ENCODE data around the gene GEMIN2. TPM values are rescaled to one million over a fixed set of nuclear protein-coding genes. Genes with fewer than 3 reads are reported as not detected.
"Not testable (repeated sequence)": the region's sequence is repeated elsewhere in the genome, so short reads cannot be mapped to it uniquely, and the experiment has no call there.

The GEMIN2 gene
- polyA plus RNA-seq, 5 donors, result 20.6 to 31.8 (median 29.2) TPM

DNA sequence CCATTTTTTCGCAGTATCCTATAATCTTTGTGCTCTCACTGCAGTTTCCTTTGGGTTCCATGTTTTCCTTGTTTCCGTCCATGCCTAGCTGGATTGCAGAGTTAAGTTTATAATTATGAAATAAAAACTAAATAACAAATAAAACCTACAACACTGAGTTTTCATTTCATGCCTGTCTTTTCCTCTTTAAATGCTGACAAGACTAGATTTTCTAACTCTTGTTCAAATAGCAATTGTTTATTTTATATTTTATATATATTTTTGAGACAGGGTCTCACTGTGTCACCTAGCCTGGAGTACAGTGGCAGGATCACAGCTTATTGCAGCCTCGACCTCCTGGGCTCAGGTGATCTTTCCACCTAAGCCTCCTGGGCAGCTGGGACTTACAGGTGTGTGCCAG lies 5.3 kb upstream of the GEMIN2 start:
- DNase-seq, result no peak

DNA sequence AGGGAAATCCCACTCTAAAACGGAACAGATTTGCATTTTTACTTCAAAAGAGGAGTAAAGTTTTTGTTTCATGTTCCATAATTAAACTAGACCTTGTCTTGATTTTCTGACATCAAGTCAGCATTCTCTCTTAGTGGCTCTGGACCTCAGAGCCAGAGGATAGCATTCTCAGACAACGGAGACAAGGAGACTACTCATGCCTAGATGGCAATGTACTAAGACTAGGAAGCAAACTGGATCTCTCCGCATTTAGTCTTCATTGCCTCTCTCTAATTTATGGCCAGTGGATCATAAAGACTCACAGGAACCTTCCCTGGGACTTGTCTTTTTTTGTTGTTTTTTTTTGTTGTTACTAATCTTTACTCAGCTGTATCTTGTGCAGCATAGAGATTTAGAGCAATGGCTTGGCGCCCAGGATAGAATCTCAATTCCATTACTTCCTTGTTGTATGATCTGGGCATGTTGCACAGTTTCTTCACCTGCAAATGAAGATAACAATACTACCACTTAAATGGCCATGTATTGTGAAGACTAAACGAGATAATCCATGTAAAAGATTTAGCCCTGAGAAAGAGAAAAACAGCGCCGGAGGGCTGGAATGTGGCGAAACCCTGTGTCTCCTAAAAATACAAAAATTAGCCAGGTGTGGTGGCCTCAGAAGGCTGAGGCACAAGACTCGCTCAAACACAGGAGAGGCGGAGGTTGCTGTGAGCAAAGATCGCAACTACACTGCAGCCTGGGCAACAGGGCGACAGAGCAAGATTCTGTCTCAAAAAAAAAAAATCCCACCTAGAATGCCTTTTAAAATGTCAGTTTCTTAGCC lies 4.0 kb upstream of the GEMIN2 start:
- no peak for DNase-seq

DNA sequence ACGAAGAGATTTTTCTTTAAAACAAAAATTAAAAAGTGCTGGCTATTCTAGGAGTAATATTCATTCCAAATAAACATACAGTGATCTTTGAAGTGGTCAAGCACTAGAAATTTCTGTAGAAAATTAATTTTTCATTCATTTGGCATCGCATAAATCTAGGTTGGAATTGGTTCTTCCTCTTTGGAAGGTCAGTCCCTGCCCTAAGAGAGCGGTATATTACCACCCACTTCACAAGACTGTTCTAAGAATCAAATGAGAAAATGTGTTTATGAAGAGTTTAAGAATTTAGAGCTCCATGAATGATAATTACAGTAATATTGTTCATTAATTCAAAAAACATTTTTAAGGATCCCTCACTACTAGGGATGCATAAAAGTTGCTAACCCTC lies 444 bp upstream of the GEMIN2 start:
- DNase-seq, result no peak

DNA sequence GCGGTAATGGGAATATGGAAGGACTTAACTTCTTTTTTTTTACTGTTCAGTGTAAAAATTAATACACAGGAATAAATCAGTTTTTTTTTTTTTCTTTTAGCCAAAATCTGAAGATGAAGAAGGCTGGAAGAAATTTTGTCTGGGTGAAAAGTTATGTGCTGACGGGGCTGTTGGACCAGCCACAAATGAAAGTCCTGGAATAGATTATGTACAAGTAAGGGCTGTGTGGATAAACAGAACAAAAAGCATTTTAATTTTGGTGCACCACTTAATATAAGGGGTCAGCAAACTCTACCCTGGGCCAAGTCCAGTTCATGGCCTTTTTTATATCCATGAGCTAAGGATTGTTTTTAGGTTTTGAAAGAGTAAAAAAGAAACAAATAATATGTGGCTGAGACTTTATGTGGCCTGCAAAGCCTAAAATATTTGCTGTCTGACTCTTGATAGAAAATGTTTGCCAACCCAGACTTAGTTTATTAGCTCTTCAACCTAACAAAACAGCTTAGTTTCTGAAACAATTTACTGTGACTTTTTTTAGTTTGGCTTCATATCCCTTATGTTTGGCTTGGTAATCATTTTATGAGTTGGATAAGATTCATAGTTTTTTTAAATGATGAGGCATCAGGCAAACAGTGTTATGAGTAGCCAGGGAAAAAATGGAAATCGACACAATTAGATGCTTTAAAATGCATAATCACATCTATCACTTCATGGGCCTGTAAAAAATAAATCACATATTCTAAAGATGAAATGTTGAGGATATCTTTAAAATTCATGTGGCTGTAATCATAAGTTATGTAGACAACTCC lies 8.4 kb downstream of the GEMIN2 start:
- no peak for DNase-seq

DNA sequence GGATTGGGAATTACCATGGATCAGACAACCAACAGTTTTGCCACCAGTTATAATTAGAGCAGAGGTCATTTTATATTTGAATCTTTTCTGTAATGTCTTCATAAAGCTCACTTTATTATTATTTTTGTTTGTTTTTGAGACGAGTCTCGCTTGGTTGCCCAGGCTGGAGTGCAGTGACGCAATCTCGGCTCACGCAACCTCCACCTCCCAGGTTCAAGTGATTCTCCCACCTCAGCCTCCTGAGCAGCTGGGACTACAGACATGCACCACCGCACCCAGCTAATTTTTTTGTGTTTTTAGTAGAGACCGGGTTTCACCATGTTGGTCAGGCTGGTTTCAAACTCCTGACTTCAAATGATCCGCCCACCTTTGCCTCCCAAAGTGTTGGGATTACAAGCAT lies 23.7 kb downstream of the GEMIN2 start:
- DNase-seq, result not testable (repeated sequence)

DNA sequence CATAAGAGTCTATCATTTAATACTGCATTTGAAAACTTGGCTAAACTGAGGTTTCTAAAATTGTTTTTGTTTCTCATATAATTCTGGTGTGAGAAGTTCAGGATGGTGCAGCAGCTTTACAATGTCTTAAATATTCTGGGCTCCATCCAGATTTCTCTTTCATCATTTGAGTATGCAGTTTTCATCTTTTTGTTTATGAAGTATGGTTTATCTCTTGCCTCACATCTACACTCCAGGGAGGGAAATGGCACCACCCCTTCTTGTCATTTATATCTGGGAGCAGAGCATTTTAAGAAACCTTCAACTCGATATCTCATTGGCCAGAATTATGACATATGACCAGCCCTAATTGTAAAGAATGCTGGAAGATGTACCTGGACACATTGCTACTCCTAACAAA lies 24.3 kb downstream of the GEMIN2 start:
- DNase-seq, result peak; percentile 40 to 49

DNA sequence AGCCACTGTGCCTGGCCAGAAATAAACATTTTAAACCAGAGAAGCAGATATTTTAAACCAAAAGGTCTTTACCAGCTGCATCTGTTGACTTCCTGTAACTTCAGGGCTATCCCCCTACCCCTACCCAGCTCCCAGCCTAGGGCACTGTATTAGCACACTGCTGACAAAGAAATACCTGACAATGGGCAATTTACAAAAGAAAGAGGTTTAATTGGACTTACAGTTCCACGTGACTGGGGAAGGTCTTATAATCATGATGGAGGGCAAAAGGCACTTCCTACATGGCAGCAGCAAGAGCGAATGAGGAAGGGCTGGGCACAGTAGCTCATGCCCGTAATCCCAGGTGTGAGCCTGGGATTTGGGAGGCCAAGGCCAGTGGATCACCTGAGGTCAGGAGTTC lies 26.0 kb downstream of the GEMIN2 start:
- DNase-seq, result no peak

DNA sequence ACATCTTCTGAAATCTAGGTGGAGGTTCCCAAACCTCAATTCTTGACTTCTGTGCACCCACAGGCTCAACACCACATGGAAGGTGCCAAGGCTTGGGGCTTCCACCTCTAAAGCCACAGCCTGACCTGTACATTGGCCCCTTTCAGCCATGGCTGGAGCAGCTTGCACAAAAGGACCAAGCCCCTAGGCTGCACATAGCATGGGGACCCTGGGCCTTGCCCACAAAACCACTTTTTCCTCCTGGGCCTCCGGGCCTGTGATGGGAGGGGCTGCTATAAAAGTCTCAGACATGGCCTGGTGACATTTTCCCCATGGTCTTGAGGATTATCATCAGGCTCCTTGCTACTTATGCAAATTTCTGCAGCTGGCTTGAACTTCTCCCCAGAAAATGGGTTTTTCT lies 27.5 kb downstream of the GEMIN2 start:
- not testable (repeated sequence) for DNase-seq

DNA sequence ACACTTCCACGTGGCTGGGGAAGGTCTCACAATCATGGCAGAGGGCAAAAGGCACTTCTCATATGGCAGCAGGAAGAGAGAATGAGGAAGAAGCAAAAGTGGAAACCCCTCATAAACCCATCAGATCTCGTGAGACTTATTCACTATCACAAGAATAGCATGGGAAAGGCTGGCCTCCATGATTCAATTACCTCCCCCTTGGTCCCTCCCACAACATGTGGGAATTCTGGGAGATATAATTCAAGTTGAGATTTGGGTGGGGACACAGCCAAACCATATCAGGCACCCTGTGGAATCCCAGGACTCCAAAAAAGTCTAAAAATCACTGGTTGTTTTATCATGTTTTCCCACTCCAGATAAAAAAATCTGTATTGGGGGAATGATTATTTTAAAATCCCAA lies 29.1 kb downstream of the GEMIN2 start:
- DNase-seq, result not testable (repeated sequence)

DNA sequence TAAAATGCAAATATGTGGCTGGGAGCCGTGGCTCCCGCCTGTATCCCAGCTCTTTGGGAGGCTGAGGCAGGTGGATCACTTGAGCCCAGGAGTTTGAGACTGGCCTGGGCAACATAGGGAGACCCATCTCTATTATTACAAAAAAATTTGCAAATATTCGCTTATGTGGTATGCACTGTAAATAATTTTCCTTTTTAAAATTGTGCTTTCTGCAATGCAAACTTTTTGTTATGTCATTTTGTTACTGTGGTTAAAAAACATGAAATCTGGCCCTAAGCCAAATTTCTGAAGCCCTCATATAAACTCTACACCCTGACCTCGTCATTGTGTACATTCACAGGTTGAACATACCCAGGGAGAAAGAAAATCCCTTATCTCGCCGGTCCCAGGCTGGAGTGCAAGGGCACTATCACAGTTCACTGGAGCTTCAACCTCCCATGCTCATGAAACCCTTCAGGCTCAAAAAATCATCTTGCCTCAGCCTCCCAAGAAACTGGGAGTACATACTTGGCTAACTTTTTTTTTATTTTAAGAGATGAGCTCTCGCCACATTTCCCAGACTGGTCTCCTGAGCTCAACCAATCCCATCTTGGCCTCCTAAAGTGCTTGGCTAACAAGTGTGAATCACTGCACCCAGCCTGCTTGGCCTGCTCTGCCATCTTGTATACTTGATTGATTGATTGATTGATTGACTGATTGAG lies 31.3 kb downstream of the GEMIN2 start:
- DNase-seq, result no peak

DNA sequence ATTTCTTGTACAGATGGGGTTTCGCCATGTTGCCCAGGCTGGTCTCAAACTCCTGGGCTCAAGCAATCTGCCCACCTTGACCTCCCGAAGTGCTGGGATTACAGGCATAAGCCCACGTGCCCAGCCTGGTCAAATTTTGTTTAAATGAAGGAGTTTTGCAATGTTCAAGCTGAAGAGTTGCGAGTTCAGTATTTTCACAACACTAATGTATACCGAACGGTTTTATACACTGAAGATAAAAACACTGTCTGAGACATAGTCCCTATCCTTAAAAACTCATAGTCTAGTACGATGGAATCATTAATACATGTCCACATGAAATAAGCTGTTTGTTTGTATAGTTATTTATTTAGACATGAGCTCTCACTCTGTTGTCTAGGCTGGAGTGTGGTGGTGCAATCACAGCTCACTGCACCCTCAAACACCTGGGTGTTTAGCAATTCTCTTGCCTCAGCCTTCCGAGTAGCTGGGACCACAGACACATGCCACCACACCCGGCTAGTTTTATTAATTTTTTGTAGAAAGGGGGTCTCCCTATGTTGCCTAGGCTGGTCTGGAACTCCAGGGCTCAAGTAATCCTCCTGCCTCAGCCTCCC lies 40.6 kb downstream of the GEMIN2 start:
- no peak for DNase-seq

DNA sequence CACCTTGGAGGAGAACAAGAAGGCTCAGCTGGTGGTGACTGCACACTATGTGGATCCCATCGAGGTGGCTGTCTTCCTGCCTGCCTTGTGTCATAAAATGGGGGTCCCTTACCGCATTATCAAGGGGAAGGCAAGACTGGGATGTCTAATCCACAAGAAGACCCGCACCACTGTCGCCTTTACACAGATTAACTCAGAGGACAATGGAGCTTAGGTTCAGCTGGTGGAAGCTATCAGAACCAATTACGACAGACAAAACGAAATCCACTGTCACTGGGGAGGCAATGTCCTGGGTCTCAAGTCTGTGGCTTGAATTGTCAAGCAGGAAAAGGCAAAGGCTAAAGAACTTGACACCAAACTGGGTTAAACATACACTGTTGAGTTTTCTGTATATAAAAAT lies 43.4 kb downstream of the GEMIN2 start:
- DNase-seq, result no peak

DNA sequence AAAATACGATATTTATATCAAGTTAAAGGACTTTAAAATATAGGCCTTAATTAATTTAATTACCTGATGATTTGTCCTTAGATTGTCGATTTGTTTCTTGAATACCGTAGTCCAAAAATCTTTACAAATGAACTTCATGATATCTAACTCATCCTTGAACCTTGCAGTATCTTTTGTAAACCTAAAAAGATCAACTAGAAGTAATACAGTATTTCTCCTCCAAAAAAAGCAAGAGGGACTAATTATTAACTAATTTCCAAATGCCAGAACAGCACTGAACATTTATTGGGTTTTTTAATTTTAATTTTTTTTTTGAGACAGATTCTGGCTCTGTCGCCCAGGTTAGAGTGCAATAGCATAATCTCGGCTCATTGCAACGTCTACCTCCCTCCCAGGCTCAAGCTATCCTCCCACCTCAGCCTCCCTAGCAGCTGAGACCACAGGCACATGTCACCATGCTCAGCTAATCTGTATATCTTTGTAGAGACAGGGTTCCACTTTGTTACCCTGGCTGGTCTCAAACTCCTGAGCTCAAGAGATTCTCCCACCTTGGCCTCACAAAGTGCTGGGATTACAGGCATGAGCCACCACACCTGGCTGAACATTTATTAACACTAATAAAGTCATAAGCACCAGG lies 44.2 kb downstream of the GEMIN2 start:
- DNase-seq, result no peak

DNA sequence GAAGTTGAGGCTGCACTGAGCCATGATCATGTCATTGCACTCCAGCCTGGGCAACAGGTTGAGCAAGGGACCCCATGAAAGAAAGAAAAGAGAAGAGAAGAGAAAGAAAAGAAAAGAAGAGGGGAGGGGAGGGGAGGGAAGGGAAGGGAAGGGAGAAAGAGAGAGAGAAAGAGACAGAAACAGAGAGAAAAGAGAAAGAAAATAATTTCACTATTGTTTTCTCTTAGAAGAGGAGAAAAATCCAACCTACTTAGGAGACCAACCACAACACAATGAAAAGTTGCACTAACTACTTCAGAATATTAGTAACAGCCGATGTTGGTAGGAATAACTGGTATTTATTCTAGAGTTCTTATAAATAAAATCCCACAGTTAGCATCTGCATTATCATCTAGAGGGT lies 46.4 kb downstream of the GEMIN2 start:
- DNase-seq, result no peak

DNA sequence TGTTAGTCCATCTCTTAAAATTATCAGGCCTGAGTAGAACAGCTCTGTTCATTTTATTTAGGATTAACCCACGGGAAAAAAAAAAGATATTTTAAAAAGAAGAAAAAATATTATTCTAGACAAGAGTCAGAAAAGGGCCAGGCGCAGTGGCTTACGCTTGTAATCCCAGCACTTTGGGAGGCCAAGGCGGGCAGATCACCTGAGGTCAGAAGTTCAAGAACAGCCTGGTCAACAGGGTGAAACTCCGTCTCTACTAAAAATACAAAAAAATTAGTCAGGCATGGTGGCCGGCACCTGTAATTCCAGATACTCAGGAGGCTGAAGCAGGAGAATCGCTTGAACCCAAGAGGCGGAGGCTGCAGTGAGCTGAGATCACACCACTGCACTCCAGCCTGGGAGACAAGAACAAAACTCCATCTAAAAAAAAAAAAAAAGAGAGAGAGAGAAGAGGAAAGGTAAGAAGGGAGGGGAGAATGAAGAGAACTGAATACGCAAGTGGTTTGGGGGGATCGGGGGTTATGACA lies 53.7 kb downstream of the GEMIN2 start:
- not testable (repeated sequence) for DNase-seq

DNA sequence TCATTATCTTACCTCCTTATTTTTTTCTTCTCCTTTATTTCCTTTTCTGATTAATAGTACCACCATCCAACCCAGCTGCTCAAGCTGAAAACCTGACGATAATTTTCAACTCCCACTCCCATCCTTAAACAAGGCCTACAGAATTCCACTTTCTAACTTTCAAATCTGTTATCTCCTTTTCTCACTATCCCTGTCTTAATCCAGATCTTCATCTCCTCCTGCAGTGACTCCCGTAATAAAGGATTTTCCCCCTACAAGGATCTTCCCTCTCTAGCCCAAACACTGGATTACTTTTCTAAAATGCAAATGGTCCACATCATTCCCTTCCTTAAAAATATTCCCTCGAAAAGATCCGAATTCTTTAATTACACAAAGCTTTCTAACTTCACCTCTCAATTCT lies 54.5 kb downstream of the GEMIN2 start:
- DNase-seq, result no peak

DNA sequence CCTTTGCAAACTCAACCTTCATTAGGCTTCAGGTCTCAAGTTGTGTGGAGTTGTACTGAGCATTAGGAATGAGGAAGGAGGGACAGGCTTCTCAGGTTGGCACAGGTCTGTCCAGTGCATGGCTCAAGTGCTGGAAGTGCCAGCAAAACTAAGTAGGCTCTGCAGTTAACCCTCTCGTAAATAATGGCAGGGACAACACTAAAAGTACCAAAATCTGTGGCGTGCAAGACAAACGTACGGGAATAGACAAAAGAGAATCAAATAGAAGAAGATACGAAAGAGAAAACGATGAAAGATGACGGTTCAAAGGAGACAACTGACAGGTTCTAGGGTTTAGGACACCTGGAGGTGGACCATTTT lies 55.4 kb downstream of the GEMIN2 start:
- peak; percentile 19 to 41 for DNase-seq

DNA sequence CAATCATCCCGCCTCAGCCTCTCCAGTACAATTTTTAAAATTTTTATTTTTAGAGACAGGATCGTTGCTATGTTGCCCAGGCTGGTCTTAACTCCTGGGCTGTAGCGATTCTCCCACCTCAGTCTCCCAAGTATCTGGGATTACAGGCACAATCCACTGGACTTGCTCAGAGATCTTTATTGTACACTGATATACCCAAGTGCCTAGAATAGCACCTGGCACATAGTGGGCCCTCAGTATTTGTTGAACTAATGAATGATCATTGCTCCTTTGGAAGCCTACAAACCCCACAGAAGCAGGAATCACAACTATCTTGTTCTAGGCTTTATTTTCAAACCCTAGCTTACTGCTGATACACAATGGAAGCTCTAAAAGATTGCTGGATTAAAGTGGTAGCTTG lies 59.1 kb downstream of the GEMIN2 start:
- DNase-seq, result no peak

DNA sequence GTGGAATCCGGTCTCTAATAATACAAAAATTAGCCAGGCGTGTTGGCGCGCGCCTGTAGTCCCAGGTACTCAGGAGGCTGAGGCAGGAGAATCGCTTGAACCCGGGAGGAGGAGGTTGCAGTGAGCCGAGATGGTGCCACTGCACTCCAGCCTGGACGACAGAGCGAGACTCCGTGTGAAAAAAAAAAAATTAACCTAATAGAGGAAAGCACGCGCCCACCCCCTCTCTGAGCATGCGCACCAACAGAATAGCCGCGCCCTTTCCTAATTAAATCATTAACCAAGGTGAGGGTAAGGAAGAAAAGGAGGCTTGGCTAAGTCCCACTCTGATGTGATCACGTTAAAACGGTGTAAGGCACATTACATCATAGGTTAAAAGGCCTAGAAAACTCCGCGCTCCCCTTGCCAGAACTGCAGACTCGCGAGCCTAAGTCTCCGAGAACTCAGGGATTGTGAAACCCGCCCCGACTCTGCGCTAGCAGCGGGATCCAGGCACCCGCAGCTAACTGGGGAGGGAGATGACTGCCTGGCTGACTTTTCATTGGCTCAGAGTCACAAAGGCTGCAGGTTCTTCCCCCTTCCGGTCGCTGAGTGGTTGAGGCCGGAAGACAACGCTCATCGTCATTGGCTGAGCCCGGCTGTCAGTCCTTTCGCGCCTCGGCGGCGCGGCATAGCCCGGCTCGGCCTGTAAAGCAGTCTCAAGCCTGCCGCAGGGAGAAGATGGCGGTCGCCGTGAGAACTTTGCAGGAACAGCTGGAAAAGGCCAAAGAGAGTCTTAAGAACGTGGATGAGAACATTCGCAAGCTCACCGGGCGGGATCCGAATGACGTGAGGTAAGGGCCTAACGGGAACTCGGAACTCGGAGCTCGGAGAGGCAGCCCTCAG lies 60.7 kb downstream of the GEMIN2 start, which contains the start of gene PNN:
PNN (plus strand) TSS at position 695 of the 885 bp plus-strand sequence; CDS start at position 721, 26 bp downstream.
- DNase-seq, result peak; percentile 99

Measured in right lung (tissue), 5 donors.